ENCODE data around the gene PHLDA2. TPM values are rescaled to one million over a fixed set of nuclear protein-coding genes. Genes with fewer than 3 reads are reported as not detected.
A peak's percentile ranks its signal among the peaks of the same experiment; 100 is the strongest.

PHLDA2 gene
- total and polyA plus RNA-seq, 2 of the 13 experiments (the other 11 are each of a cell fraction or from before 2014, with no cell fraction given) = 0.55 to 0.78 TPM

GRCh38 chr11:2929950-2930703 is 907 bp upstream of the PHLDA2 start (continued):
- TF ChIP-seq ZNF275 (CRISPR knock-in tag; IDR thresholded peaks at IDR 0.05; ENCODE audit: borderline replicate concordance) = no peak
- 0 out of 2 replicates have a peak, but pooled peaks have one; percentile 41 for TF ChIP-seq ZNF224 (CRISPR knock-in tag; IDR thresholded peaks at IDR 0.05)
- no peak for TF ChIP-seq HNRNPL (IDR thresholded peaks at IDR 0.05; ENCODE audit: low read depth, low read length)
- TF ChIP-seq ESRRA (CRISPR knock-in tag; IDR thresholded peaks at IDR 0.05; ENCODE audit: low read depth) = no peak
- TF ChIP-seq TOPORS (CRISPR knock-in tag; IDR thresholded peaks at IDR 0.05) = no peak
- TF ChIP-seq, protein P1, sequence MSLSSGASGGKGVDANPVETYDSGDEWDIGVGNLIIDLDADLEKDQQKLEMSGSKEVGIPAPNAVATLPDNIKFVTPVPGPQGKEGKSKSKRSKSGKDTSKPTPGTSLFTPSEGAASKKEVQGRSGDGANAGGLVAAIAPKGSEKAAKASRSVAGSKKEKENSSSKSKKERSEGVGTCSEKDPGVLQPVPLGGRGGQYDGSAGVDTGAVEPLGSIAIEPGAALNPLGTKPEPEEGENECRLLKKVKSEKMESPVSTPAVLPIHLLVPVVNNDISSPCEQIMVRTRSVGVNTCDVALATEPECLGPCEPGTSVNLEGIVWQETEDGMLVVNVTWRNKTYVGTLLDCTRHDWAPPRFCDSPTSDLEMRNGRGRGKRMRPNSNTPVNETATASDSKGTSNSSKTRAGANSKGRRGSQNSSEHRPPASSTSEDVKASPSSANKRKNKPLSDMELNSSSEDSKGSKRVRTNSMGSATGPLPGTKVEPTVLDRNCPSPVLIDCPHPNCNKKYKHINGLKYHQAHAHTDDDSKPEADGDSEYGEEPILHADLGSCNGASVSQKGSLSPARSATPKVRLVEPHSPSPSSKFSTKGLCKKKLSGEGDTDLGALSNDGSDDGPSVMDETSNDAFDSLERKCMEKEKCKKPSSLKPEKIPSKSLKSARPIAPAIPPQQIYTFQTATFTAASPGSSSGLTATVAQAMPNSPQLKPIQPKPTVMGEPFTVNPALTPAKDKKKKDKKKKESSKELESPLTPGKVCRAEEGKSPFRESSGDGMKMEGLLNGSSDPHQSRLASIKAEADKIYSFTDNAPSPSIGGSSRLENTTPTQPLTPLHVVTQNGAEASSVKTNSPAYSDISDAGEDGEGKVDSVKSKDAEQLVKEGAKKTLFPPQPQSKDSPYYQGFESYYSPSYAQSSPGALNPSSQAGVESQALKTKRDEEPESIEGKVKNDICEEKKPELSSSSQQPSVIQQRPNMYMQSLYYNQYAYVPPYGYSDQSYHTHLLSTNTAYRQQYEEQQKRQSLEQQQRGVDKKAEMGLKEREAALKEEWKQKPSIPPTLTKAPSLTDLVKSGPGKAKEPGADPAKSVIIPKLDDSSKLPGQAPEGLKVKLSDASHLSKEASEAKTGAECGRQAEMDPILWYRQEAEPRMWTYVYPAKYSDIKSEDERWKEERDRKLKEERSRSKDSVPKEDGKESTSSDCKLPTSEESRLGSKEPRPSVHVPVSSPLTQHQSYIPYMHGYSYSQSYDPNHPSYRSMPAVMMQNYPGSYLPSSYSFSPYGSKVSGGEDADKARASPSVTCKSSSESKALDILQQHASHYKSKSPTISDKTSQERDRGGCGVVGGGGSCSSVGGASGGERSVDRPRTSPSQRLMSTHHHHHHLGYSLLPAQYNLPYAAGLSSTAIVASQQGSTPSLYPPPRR (CRISPR knock-in tag; IDR thresholded peaks at IDR 0.05; ENCODE audit: borderline replicate concordance) = no peak
- no peak for TF ChIP-seq CEBPG (CRISPR knock-in tag; IDR thresholded peaks at IDR 0.05)
- no peak for TF ChIP-seq ZNF784 (CRISPR knock-in tag; IDR thresholded peaks at IDR 0.05; ENCODE audit: borderline replicate concordance)
- no peak for TF ChIP-seq HNRNPH1 (optimal IDR thresholded peaks at IDR 0.05; ENCODE audit: low read depth, low read length)
- peak; percentile 78 for TF ChIP-seq PATZ1 (CRISPR knock-in tag; IDR thresholded peaks at IDR 0.05)
- TF ChIP-seq TFAP4 (IDR thresholded peaks at IDR 0.05; ENCODE audit: borderline replicate concordance, low read depth) = peak; percentile 87
- TF ChIP-seq YY1 (IDR thresholded peaks at IDR 0.05; ENCODE audit: insufficient read depth, insufficient replicate concordance, low read depth, low read length) = peak; percentile 6
- TF ChIP-seq ZNF282 (IDR thresholded peaks at IDR 0.05; ENCODE audit: partially characterized antibody) = no peak
- no peak for TF ChIP-seq ZFP1 (CRISPR knock-in tag; IDR thresholded peaks at IDR 0.05)
- no peak for TF ChIP-seq MYPOP (CRISPR knock-in tag; IDR thresholded peaks at IDR 0.05)
- no peak for TF ChIP-seq TFDP1 (CRISPR knock-in tag; IDR thresholded peaks at IDR 0.05; ENCODE audit: borderline replicate concordance)

All from HepG2 (cell line).